ENCODE results near the gene EDNRB.
"Not testable (repeated sequence)": the region's sequence is repeated elsewhere in the genome, so short reads cannot be mapped to it uniquely, and the experiment has no call there.

EDNRB gene

GRCh38 chr13:77918391-77919245 lies at the start of gene EDNRB:
EDNRB (minus strand) TSS chr13:77918831; CDS start chr13:77918573, 258 bp downstream.
- H3K4me3 ChIP-seq (ENCODE audit: low read depth, low read length), result peak within 1 kb of the TSS; percentile 75

GRCh38 chr13:77966671-77967070 lies 48.0 kb upstream of the EDNRB start:
- no peak overlapping the region for H3K4me3 ChIP-seq (ENCODE audit: low read depth, low read length)

GRCh38 chr13:77952737-77953136 lies 34.1 kb upstream of the EDNRB start:
- no peak overlapping the region for H3K4me3 ChIP-seq (ENCODE audit: low read depth, low read length)

DNA sequence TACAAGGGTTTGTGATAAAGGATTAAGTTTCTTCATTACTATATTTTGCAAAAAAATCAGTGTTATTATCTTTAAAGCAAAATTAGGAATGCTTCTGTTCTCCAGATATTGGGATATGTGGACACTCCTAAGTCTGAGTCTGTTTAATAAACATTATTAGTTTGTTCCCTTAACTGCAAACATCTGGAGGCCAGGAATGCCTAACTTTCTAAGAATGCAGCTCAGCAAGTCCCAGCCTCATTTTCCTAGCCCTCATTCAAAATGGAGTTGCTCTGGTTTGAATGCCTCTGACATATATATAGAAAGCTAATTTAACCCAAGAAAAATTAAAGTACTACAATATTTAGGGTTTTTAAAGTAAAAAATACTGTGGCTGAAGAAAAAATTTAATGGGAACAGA lies 33.6 kb upstream of the EDNRB start:
- no peak overlapping the region for H3K4me3 ChIP-seq (ENCODE audit: low read depth, low read length)

DNA sequence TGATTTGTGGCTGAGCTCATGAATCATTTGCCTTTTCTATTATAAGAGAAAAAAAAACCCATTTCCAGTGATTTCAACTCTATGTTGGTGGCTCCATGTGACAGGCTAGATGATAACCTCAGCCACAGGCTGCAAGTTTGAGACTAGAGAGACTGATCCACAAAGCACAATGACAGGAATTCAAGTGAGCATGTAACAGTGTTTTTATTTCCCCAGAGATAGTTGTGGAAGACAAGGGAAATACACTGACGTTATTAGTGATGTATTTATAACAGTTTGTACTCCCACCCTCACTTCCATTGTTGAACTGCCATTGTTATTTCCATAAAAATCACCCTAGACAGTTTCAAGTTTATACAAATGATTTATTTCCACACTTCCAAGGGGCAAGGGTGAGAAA lies 27.9 kb upstream of the EDNRB start:
- no peak overlapping the region for H3K4me3 ChIP-seq (ENCODE audit: low read depth, low read length)

GRCh38 chr13:77935063-77935462 lies 16.4 kb upstream of the EDNRB start:
- not testable (repeated sequence) for H3K4me3 ChIP-seq (ENCODE audit: low read depth, low read length)

GRCh38 chr13:77930430-77930829 lies 11.8 kb upstream of the EDNRB start:
- H3K4me3 ChIP-seq (ENCODE audit: low read depth, low read length), result no peak overlapping the region

DNA sequence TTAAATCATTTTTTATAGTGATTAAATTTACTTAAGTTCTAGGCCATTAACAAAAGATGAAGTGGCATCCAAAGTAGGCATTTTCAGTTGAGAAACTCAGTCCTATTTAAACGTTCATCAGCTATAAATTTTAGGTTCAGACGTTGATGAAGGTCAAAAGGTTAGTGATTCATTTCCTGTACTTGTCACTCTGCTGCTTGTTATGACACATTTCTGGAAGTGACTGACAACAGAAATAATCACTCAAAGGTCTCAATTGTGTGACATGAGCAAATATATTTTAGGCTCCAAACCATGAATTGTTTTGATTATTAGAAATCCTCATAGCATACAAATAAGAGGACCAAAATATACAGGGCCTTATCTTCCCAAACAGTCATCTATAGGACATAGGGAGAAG lies 10.3 kb upstream of the EDNRB start:
- no peak overlapping the region for H3K4me3 ChIP-seq (ENCODE audit: low read depth, low read length)

GRCh38 chr13:77925616-77926015 lies 7.0 kb upstream of the EDNRB start:
- no peak overlapping the region for H3K4me3 ChIP-seq (ENCODE audit: low read depth, low read length)

GRCh38 chr13:77919921-77920294 lies 1.3 kb upstream of the EDNRB start:
- H3K4me3 ChIP-seq (ENCODE audit: low read depth, low read length), result peak overlapping the region; percentile 75

DNA sequence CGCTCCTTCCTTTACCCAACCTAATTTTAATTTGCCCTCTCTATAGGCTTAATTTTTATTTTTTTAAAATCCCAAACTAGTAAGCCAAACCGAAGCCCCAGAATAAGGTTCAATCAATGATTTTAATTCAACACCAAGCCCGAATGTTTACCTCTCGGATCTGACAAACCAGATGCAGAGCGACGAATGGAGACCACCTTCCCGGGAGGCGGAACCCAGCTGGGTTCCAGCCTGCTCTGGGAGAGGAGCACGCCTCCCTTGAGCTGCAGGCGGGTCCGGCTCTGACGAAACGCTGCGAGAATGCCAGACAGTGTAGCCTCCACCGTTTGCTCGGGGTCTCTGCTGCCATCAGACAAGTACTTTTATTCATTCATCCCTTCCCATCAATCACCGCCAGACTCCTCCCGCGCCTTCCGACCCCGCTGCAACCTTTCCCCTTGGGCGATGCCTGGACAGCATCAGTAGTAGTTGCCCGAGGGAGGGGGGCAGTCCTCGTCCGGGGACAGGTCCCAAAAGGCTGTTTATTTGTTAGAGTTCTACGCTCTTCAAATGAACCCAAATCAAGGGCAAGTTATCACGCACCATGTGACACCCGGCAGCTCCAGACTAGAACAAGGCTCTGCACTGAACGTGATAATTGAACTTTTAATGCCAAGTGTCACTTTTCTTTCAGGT lies 752 bp upstream of the EDNRB start:
- peak overlapping the region; percentile 75 for H3K4me3 ChIP-seq (ENCODE audit: low read depth, low read length)

DNA sequence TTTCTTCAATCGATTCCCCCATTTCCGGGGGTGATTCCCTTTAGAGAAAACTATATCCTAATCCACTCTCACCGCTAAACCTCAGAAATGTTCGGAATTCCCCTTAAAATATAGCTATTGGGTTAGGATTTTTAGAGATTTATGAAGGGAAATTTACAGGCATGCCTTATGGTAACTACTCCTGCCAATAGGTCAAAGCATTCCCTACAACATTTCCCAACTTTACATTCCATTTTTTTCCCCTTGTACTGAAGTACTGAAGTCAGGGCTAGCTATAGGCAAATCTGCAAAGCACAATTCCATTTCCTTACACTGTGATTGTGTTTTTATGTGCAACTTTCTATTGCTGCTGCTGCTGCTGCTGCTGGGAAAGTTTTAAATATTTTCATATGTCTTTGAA lies 2.1 kb downstream of the EDNRB start:
- peak overlapping the region; percentile 75 for H3K4me3 ChIP-seq (ENCODE audit: low read depth, low read length)

DNA sequence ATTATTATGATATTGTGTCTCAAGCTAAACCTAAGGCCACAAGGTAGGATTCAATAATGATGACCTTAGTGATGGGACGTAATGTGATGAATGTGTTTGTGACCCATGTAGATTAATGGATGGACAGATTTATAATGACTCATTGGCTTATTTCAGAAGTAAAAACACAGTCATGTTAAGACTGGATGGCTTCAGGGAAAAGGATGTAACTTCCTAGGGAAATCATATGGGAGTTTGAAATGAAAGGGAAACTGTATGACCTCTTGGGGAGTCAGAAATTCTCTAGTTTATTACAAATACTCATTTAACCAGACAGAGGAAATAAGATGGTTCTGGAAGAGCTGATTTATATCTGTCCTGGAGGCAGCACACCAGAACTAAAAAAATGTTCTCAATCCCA lies 2.9 kb downstream of the EDNRB start:
- peak overlapping the region; percentile 5 for H3K4me3 ChIP-seq (ENCODE audit: low read depth, low read length)

DNA sequence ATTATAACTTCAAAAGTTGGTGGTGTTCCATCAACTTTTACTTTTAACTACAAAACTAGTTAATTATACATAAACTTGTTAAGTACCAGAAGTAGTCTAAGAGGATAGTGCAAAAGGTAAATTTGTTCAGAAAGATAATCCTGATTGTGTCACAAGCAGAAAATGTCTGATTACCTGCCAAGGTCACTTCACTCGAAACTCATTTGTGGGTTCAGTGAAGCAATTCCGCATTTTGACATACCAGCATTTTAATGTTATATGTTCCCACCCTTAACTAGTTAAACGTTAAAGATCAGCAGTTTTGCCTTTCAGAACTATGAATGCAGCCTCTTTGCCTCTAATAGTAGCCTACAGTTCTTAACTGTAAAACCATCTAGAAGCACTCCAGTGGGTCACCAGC lies 5.6 kb downstream of the EDNRB start:
- H3K4me3 ChIP-seq (ENCODE audit: low read depth, low read length), result no peak overlapping the region

DNA sequence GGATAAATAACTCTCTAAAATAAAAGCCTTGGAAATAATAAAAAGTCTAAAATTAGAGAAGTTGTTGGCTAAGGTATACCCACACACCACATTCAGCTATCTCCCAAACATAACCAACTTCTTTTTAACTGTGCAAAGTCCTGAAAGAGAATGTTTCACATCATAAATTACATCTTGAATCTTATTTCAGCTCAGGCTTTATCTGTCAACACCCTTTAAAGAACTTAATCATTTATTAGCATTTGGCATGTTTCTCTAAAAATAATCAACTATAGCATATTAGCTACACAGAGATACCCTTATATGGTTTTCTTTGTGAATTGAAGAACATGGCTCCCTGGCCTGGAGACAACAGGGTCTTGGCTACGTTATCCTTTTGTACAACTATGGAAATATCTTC lies 6.9 kb downstream of the EDNRB start:
- no peak overlapping the region for H3K4me3 ChIP-seq (ENCODE audit: low read depth, low read length)

DNA sequence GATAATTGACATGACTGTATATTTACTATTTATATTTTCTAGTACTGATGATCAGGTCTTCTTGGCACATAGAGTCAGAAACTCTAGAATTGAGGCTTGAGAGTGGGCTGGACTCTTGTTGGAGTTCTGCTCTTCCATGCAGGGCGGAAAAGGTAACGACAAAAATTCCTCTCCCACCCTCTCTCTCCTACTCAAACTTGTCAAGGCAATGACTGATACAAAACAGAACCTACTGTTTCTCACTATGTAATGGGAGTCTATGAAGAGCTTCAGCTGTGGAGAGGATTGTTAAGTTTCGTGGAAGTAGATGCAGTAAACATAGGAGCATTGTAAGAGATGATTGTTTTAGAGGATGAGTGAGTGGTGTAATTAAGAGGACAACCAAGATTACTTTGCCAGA lies 8.8 kb downstream of the EDNRB start:
- H3K4me3 ChIP-seq (ENCODE audit: low read depth, low read length), result no peak overlapping the region

- H3K4me3 ChIP-seq (ENCODE audit: low read depth, low read length), result no peak overlapping the region
These were observed 10.1 kb downstream of the EDNRB start for GRCh38 chr13:77908531-77908930.

DNA sequence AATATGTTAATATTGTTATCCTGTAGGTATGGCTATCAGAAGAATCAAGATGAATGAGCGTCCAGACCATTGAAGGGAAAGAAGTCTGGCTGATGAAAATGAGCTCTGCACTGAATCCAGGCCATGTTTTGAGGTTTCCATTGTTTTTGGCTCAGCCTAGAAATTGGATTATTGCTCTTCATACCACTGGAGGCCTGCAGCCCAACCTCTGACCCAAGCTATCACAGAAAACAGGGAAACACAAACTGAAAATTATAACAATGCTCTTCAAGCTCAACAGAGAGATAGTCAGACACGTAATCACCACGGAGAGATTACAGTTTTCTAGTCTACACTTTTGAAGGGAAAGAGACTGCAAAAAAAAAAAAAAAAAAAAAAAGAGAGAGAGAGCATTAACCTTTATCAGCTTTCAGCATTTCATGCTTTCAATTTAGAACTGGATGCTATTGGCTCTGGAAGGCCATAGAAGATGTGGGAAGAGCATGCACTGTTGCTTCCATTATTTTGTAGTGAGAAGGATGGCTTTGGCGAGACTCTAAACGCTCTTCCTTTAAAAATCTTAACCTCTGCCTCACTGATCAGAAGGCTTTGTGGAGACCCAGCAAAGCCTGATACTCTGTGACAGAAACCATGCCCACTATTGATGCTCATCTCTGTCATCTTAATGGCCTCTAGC lies 10.8 kb downstream of the EDNRB start:
- H3K4me3 ChIP-seq (ENCODE audit: low read depth, low read length), result no peak overlapping the region

- no peak overlapping the region for H3K4me3 ChIP-seq (ENCODE audit: low read depth, low read length)
These were observed 14.6 kb downstream of the EDNRB start for GRCh38 chr13:77904031-77904430.

GRCh38 chr13:77903435-77903834 lies 15.2 kb downstream of the EDNRB start:
- H3K4me3 ChIP-seq (ENCODE audit: low read depth, low read length), result no peak overlapping the region

GRCh38 chr13:77902319-77902963 lies 16.2 kb downstream of the EDNRB start:
- no peak overlapping the region for H3K4me3 ChIP-seq (ENCODE audit: low read depth, low read length)
